MCF 10A (cell line): Measurements from ENCODE around the gene HK1. TPM values are rescaled to one million over a fixed set of nuclear protein-coding genes. Genes with fewer than 3 reads are reported as not detected.

ENCODE experiments used
- BruUV-seq: library from RNA; stranded (reverse); fragments of 400-500 nt; replicated peaks from 2 replicates; lab custom pipeline; 2021; lab: Mats Ljungman, UMichigan
- CTCF ChIA-PET: fragments of 300-600 bp; sonication (Branson Sonifier 250); formaldehyde crosslinking; extraction: SDS; loops from one replicate; lab custom pipeline; 2021; ENCODE audit warnings: antibody characterized with exemption, inconsistent platforms; lab: Yijun Ruan, JAX
- POLR2A ChIA-PET: fragments of 300-600, 350-650 bp; sonication (Branson Sonifier 250); formaldehyde crosslinking; extraction: SDS; loops from one replicate; lab custom pipeline; 2020; ENCODE audit warnings: antibody characterized with exemption, inconsistent platforms; lab: Yijun Ruan, JAX
- DNase-seq: peaks from one replicate; pipeline ENCODE4 v3.0.0-alpha.2; 2018; ENCODE audit not compliant: unreplicated experiment
- H3K27ac Mint-ChIP-seq: one replicate; pipeline ENCODE4 v1.8.0; 2022; ENCODE audit warnings: mild to moderate bottlenecking, low read depth, mixed read lengths; ENCODE audit not compliant: unreplicated experiment
- H3K27me3 Mint-ChIP-seq: one replicate; pipeline ENCODE4 v1.8.0; 2022; ENCODE audit warnings: mixed read lengths; ENCODE audit not compliant: insufficient read depth, unreplicated experiment
- H3K36me3 Mint-ChIP-seq: one replicate; pipeline ENCODE4 v1.8.0; 2022; ENCODE audit warnings: mild to moderate bottlenecking, moderate library complexity, mixed read lengths; ENCODE audit not compliant: insufficient read depth, unreplicated experiment
- H3K4me1 Mint-ChIP-seq: one replicate; pipeline ENCODE4 v1.8.0; 2022; ENCODE audit warnings: mixed read lengths; ENCODE audit not compliant: insufficient read depth, unreplicated experiment
- H3K4me3 Mint-ChIP-seq: one replicate; pipeline ENCODE4 v1.8.0; 2022; ENCODE audit warnings: mild to moderate bottlenecking, moderate library complexity, mixed read lengths; ENCODE audit not compliant: unreplicated experiment
- H3K9me3 Mint-ChIP-seq: one replicate; pipeline ENCODE4 v1.8.0; 2022; ENCODE audit warnings: mixed read lengths; ENCODE audit not compliant: unreplicated experiment
- intact Hi-C: fragments of 100-400 bp; cut with micrococcal nuclease; formaldehyde crosslinking; loops from 2 replicates; pipeline ENCODE4 v1.14.1; 2022
- total RNA-seq: library from RNA; stranded (reverse); gene quantifications from 2 replicates; pipeline ENCODE4 v1.2.3, GENCODE V29; 2022
- TF ChIP-seq, protein P1 (sequence below): fragments of 200-600 bp; IDR thresholded peaks from one replicate; pipeline ENCODE4 v1.8.0; 2022; ENCODE audit warnings: antibody characterized with exemption, mild to moderate bottlenecking; ENCODE audit not compliant: unreplicated experiment

Gene HK1
- total RNA-seq, 1 experiment from 2014 or later: 134 TPM

DNA sequence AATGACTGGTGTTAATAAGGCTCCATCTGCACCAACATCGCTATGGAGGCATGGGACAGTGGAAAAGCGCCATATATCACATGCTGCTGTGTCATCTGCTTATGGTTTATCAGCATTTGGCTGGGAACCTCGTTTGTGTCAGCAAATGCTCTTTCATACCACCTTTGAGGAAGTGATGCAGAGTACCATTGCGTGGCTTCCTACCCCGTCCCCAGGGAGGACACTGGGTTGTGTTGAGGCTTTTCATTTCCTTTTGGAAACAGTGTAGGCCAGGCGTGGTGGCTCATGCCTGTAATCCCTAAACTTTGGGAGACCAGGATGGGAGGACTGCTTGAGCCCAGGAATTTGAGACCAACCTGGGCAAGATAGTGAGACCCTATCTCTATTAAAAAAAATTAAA lies 131.7 kb downstream of the HK1 start:
- no peak for DNase-seq
- H3K4me1 Mint-ChIP-seq: peaks cover 16% of the 10 kb centered on the region
- POLR2A ChIA-PET: no interaction called here
- no peak overlapping the region for H3K4me3 Mint-ChIP-seq
- H3K36me3 Mint-ChIP-seq: peaks cover 11% of the 10 kb centered on the region
- CTCF ChIA-PET: interaction anchor here (2.1 kb wide), 1 partner anchor 97 kb away, joined by 15 read pairs; no protein-coding TSS in a partner anchor
- intact Hi-C loops: loop anchor here (1.0 kb wide), 1 partner anchor 229 kb away; no protein-coding TSS in a partner anchor
- H3K27me3 Mint-ChIP-seq: no peaks in the 10 kb centered on the region
- BruUV-seq: no TSS peak
- no peak overlapping the region for H3K27ac Mint-ChIP-seq
- TF ChIP-seq, protein P1, sequence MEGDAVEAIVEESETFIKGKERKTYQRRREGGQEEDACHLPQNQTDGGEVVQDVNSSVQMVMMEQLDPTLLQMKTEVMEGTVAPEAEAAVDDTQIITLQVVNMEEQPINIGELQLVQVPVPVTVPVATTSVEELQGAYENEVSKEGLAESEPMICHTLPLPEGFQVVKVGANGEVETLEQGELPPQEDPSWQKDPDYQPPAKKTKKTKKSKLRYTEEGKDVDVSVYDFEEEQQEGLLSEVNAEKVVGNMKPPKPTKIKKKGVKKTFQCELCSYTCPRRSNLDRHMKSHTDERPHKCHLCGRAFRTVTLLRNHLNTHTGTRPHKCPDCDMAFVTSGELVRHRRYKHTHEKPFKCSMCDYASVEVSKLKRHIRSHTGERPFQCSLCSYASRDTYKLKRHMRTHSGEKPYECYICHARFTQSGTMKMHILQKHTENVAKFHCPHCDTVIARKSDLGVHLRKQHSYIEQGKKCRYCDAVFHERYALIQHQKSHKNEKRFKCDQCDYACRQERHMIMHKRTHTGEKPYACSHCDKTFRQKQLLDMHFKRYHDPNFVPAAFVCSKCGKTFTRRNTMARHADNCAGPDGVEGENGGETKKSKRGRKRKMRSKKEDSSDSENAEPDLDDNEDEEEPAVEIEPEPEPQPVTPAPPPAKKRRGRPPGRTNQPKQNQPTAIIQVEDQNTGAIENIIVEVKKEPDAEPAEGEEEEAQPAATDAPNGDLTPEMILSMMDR: no peak
- no peaks in the 10 kb centered on the region for H3K9me3 Mint-ChIP-seq

DNA sequence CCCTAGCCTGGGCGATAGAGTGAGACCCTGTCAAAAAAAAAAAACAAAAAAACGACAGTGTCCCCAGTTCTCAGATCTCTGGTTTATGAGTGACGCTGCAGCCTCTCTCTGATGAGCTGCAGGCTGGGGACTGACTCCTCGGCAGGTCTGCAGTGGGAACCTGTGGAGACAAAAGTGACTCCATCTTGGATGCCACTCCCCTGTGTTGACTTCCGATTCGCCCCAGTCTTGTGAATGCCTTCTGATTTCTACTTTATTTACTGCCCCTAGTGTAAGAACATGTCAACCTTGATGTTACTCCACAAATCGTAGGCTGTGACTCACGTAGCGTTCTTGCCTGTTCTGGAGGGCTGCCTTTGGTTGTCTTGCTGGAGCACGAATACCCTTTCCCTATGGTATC lies 132.2 kb downstream of the HK1 start:
- TF ChIP-seq, protein P1: no peak
- BruUV-seq: no TSS peak
- CTCF ChIA-PET: interaction anchor here (0.6 to 2.1 kb wide), 8 partner anchors 29 to 404 kb away, joined by 3 to 15 read pairs (median 4); no protein-coding TSS in a partner anchor
- H3K27ac Mint-ChIP-seq: no peak overlapping the region
- no peaks in the 10 kb centered on the region for H3K27me3 Mint-ChIP-seq
- DNase-seq: no peak
- no peaks in the 10 kb centered on the region for H3K9me3 Mint-ChIP-seq
- H3K4me3 Mint-ChIP-seq: no peak overlapping the region
- peaks cover 11% of the 10 kb centered on the region for H3K36me3 Mint-ChIP-seq
- H3K4me1 Mint-ChIP-seq: peaks cover 16% of the 10 kb centered on the region
- intact Hi-C loops: no loop called here
- POLR2A ChIA-PET: no interaction called here

DNA sequence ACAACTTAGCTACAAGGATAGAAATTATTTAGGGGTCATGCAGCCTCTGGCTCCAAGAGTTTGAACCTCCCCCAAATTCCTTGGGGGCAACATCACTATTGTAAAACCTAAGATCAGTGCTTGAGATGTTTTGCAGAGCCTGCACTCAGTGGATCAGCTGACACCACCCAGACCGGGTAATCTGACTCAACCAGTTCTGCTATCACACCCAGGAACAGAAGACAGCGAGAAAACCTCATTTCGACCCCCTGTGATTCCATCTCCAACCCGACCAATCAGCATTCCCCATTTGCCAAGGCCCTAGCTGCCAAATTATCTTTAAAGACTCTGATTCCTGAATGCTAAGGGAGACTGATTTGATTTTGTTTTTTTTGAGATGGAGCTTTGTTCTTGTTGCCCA lies 133.2 kb downstream of the HK1 start:
- CTCF ChIA-PET: interaction anchor here (1.0 to 2.1 kb wide), 3 partner anchors 28 to 175 kb away, joined by 4 to 15 read pairs (median 5); no protein-coding TSS in a partner anchor
- no peak overlapping the region for H3K27ac Mint-ChIP-seq
- intact Hi-C loops: no loop called here
- BruUV-seq: no TSS peak
- no peak for DNase-seq
- H3K27me3 Mint-ChIP-seq: no peaks in the 10 kb centered on the region
- H3K4me3 Mint-ChIP-seq: no peak overlapping the region
- H3K4me1 Mint-ChIP-seq: peaks cover 10% of the 10 kb centered on the region
- POLR2A ChIA-PET: no interaction called here
- H3K36me3 Mint-ChIP-seq: peaks cover 5% of the 10 kb centered on the region
- TF ChIP-seq, protein P1: no peak
- H3K9me3 Mint-ChIP-seq: no peaks in the 10 kb centered on the region

DNA sequence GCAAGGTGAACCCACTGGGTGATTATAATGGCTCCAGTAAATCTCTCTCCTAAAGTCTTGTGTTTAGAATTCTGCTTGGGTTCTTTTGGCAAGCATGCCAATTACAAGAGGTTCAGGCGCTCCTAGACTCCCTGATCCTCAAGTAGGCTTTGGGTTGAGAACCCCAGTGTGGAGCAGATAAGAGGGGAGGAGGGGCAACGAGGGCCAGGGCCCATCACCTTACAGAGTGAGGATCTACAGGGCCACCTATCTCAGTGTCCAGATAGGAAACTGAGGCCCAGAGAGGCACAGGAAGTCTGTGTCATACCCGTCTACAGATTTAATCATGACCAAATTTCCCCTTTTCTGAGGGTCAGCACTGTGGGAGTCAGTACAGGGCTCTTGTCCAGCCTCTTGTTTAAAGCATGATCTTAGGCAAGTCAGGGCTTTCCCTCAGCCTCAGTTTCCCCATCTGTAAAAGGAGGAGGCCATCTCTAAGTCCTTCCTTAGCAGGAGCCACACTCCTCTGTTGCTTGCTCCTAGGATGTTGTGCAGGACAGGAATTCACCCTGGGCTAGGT lies 134.0 kb downstream of the HK1 start:
- no peaks in the 10 kb centered on the region for H3K9me3 Mint-ChIP-seq
- no TSS peak for BruUV-seq
- H3K27ac Mint-ChIP-seq: no peak overlapping the region
- CTCF ChIA-PET: interaction anchor here (0.6 to 2.1 kb wide), 3 partner anchors 12 to 620 kb away, joined by 3 to 15 read pairs (median 3); no protein-coding TSS in a partner anchor
- peaks cover 6% of the 10 kb centered on the region for H3K4me1 Mint-ChIP-seq
- no peak overlapping the region for H3K4me3 Mint-ChIP-seq
- peaks cover 5% of the 10 kb centered on the region for H3K36me3 Mint-ChIP-seq
- intact Hi-C loops: no loop called here
- POLR2A ChIA-PET: no interaction called here
- TF ChIP-seq, protein P1: no peak
- H3K27me3 Mint-ChIP-seq: no peaks in the 10 kb centered on the region
- no peak for DNase-seq
